HG02970 (cell line): Measurements from ENCODE around the gene TMEM63B.
A peak's percentile ranks its signal among the peaks of the same experiment; 100 is the strongest.

Source experiments
- ATAC-seq: cut with Tn5 transposase; IDR thresholded peaks from one replicate; pipeline ENCODE4 v1.9.1; 2021; ENCODE audit warnings: mild to moderate bottlenecking, moderate library complexity, moderate number of reproducible peaks; ENCODE audit not compliant: unreplicated experiment, low FRiP score

Gene TMEM63B

DNA sequence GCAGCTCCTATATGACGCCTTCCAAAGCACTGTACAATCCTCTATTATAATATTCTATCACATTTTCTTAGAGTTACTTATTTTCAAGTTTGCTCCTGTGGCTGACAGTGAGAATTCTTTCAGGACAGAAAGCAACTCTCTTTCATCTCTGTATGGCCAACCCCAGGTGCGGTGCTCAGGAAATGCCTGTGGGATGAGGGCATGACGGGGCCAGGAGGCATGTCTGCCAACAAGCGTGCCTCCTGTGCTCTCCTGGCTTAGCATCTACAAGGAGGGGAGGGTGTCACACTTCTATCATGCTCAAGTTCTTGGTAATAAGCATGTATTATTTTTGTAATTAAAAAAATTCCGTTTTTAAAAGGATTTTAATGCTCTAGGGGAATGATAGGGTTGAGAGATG is 11.5 kb upstream of the TMEM63B start:
- ATAC-seq, result no peak

- ATAC-seq, result no peak
These were observed 10.5 kb upstream of the TMEM63B start for GRCh38 chr6:44116641-44117382.

DNA sequence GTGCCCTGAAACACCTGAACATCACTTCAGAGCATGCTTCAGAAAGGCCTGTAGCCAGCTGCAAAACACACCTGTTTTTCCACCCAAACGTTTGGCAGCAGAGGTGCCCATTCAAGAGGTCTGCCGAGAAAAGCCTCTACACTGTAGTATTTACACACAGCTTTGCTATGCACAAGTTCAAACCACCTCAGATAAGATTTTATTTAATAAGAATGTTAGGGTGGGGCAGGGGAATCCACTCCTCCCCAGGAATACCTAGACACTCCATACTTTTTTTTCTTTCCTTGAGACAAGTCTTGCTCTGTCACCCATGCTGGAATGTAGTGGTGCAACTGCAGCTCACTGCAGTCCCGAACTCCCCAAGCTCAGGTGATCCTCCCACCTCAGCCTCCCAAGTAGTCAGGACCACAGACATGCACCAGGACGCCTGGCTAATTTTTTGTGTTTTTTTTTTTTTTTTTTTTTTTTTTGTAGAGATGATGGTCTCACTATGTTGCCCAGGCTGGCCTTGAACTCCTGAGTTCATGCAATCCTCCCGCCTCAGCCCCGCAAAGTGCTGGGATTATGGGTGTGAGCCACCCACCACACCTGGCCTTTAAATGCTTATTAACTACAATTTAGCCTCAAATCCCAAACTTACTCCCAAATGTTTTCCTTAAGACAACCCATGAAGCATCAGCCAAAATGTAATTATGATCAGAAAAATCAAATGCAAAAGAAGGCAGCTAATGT is 9.8 kb upstream of the TMEM63B start:
- no peak for ATAC-seq

DNA sequence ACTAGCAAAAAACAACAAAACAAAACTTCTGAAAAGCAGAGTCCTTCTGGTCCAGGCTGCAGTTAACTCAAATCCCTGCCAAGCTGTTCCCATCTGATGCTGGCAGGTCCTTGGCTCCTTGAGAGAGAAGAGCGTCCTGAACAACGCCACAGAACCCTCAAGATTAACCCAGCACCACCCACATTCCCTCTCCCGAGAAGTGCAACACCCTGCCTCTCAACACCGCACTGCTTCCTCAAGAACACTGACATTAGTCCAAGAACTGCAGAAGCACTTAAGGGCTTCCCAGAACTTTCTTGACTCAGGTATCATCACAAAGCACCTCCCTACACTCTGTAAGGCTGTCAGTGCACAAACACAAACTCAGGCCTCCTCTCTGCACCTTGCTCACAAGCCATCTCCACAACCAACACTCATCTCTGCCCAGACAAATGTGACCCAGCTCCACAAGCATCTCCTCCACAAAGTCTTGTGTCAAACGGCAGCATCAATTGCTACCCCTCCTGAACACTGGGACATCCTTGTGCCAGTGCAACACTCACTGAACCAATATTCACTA is 7.6 kb upstream of the TMEM63B start:
- ATAC-seq, result no peak

GRCh38 chr6:44120692-44121443 is 6.5 kb upstream of the TMEM63B start:
- no peak for ATAC-seq

DNA sequence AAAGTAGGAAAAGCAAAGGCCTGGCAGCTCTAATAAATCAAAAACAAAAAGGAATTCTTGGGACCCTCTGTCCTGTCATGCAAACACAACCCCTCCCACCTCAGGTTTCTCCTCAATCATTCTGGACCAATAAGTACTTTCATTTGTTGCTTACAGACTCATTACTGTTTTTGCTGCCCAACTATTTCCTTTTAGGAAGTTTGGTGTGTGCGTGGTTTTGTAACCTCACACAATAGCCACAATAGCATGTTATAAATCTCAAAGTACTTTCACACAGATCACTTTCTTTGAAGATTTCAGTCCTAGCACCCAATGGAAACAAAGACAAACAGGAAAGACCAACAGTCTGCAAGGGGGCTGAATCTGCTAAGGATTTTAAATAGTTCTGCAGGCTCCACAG is 4.6 kb upstream of the TMEM63B start:
- no peak for ATAC-seq

DNA sequence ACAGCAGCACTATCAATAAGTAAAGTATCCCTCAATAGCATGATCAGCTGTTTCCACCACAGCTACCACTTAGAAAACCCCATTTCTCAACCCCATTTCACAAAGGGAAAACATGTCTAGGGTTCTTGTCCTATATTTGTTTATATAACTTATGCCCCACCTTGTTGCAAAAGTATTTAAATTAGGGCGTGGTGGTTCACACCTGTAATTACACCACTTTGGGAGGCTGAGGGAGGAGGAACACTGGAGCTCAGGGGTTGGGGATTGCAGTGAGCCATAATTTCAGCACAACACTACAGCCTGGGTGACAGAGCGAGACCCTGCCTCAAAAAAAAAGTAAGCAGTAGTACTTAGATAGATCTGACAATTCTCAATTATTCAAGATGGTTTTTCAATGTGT is 3.8 kb upstream of the TMEM63B start:
- no peak for ATAC-seq

GRCh38 chr6:44126320-44127149 is 819 bp upstream of the TMEM63B start:
- peak; percentile 36 for ATAC-seq

DNA sequence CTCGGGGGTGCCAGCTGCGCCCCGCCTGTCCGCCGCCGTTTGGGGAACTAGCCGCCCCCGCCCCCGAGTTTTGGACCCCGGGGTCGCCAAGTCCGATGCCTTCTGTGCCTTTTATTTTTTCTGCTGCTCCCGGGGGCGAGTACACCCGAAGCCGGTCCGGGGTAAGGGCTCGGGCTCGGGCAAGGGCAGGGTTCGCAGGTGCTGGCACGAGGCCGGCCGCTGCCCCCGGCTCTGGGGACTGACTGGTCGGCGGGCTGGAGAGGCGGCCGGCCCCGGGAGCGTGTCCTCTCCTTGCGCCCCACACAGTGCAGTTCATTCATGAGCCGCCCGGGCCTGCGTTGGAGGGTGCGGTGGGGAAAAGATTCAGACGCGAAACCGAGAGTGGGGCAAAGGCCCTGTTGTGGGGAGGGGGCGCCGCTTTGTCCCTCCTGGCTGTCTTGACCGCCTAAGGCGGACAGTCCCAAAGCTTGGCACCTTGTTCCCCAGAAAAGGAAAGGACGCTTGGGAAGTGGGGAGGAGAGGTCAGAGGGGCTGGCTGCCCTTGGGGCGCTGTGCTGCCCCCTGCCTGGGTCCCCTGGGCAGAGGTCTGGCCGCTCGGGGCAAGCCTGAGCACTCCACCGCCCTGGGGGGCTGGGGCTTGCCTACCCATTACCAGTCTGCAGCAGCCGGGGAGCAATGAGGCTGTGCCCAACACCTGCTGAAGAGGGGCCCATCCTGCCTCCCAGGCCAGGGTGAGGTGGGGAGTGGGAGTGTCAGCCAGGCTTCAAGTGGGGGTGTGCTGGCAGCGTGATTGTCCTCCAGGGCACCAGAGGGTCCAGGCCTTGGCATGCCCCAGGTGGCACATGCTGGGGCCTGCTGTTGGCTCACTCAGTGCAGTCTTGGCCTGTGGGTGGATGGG is 915 bp downstream of the TMEM63B start:
- ATAC-seq, result no peak

DNA sequence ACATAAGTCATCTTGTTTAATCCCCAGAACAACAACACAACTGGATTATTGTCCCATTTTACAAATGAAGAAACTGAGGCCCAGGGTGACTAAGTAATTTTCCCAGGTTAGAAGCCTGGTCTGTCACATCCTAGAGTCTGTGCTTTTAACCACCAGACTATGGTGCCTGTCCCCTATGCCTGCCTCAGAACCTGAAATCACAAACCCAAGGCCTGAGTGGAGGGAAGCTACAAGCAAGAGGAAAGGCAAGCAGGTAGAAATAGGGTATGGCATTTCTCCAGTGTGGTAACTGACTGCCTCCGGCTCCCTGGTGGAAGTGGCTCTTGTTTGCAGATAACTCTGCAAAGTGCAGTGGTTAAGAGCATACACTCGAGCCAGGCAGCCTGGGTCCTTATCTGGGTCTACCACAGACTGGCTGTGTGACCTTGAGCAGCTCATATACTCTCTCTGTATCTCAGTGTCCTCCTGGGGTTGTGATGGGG is 2.5 kb downstream of the TMEM63B start:
- no peak for ATAC-seq

GRCh38 chr6:44131892-44132291 is 4.5 kb downstream of the TMEM63B start:
- ATAC-seq, result no peak

- ATAC-seq, result no peak
These were observed 5.1 kb downstream of the TMEM63B start for GRCh38 chr6:44132476-44132875.

DNA sequence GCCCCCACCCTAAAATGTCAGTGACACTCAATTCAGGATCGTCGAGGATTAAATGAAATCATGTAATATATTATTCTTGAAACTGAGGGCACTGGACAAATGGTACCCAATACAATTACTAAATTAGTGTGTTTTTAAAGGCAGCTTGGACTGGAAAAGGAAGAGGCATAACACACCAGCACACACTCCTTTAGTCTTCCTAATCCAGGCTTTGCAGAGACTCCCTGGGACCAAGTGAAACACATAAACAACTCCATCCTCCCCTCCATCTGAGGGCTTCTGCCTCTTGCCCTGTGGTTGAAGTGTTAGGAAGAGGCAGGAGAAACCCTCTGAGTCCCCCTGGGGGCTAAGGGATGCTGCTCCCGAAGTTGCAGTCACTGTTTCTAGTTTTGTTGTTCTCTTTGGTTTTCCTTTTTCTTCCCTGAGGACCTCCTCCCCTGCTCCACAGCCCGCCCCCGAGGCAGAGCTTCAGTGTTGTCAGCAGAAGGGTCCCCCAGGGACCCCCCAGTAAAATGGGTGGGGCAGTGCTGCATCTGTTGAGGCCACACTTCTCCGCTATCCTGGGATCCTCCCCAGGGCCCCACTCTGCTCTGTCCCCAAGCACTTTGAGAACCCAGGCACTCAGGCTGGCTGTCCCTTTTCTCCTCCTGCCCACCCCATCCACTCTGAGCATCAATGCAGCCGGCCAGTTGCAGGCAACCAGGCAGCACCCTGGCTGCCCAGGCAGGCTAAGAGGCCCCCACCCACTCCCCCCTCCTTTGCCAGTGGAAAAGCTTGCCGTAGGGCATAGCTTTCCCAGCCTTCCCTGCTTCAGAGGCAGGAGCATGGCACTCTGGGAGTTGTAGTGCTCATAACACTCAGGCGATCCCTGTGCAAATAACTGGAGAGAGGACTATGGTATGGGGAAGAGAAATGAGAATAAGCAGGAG is 5.9 kb downstream of the TMEM63B start:
- ATAC-seq, result no peak

GRCh38 chr6:44133981-44134711 is 6.8 kb downstream of the TMEM63B start:
- ATAC-seq, result no peak

- no peak for ATAC-seq
These were observed 7.9 kb downstream of the TMEM63B start for GRCh38 chr6:44135173-44135758.

GRCh38 chr6:44135875-44136274 is 8.5 kb downstream of the TMEM63B start:
- ATAC-seq, result no peak
